Measurements from ENCODE around the gene CNTNAP2. TPM values are rescaled to one million over a fixed set of nuclear protein-coding genes. Genes with fewer than 3 reads are reported as not detected.

The CNTNAP2 gene
- total and polyA plus RNA-seq, 3 experiments from 2014 or later: not detected

DNA sequence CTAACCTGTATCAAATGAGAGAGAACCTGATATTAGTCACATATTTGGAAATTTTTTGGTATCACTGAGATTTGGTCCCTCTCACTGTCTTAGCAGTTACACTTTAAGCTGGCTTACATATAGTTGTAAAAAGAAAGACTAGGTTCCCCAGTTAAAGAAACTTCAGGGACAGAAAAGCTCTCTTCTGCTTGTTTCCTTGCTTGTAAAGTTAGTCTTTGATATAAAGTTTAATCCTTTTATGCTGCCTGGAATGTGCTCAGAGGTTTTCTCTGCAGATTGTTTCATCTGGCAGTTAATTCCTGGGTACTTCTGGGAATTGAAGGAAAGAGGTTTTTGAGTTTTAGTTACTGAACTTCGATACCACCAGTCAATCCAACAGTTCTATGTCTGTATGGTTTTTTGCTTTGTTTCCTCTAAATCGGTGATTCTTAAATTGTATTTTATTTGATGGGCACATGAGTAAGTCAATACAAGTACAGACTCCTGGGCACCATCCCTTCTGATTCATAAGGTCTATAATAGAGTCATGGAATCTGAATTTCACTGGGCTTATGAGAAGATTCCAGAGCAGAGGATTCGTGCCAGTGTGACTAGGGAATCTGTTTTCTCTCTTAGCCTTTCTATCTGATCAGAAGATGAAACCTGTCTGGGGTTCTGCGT lies 1393.1 kb downstream of the CNTNAP2 start:
- Mint-ChIP-seq H3K9me3 (peaks cover 5 to 20% (median 10%) of the 10 kb centered on the region in 5 donors), H3K36me3 (no peaks in the 10 kb centered on the region), H3K4me3 (no peak overlapping the region), H3K27ac (no peak overlapping the region), H3K27me3 (peaks cover 0 to 2% of the 10 kb centered on the region in 2 donors), H3K4me1 (no peaks in the 10 kb centered on the region)
- Histone ChIP-seq H3K27me3 (ENCODE audit: insufficient read depth, low read length, poor library complexity, severe bottlenecking) (no peaks in the 10 kb centered on the region), H3K4me1 (ENCODE audit: insufficient read depth, low read length) (no peaks in the 10 kb centered on the region), H3K9me3 (ENCODE audit: low read length) (no peaks in the 10 kb centered on the region), H3K4me3 (ENCODE audit: low read length) (no peak overlapping the region), H3K27ac (ENCODE audit: low read depth, low read length) (no peak overlapping the region), H3K36me3 (ENCODE audit: insufficient read depth, low read length) (no peaks in the 10 kb centered on the region)
- CTCF ChIA-PET: no interaction called here
- POLR2A ChIA-PET: no interaction called here
- no peak for DNase-seq

DNA sequence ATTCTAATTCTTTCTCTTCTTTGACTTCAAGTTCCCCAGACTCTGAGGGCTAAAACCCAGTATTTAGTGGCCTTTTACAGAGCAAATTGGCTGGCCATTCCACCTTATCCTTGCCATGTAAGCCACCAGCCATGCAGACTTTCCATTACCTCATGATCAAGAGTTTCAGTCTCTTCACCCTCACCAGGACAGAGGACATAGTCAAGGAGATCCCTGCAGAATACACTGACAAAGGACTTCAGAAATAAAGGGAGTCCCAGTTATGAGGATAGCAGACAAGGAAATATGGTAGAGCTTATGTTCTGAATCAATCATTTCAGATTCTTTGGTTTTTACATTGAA lies 1393.6 kb downstream of the CNTNAP2 start:
- H3K36me3 ChIP-seq (ENCODE audit: insufficient read depth, low read length): no peaks in the 10 kb centered on the region
- peaks cover 0 to 2% of the 10 kb centered on the region in 2 donors for H3K27me3 Mint-ChIP-seq
- POLR2A ChIA-PET: no interaction called here
- CTCF ChIA-PET: no interaction called here
- no peak for DNase-seq
- no peaks in the 10 kb centered on the region for H3K4me1 Mint-ChIP-seq
- H3K9me3 ChIP-seq (ENCODE audit: low read length): no peaks in the 10 kb centered on the region
- no peaks in the 10 kb centered on the region for H3K27me3 ChIP-seq (ENCODE audit: insufficient read depth, low read length, poor library complexity, severe bottlenecking)
- H3K4me3 Mint-ChIP-seq: no peak overlapping the region
- H3K27ac Mint-ChIP-seq: no peak overlapping the region
- no peaks in the 10 kb centered on the region for H3K36me3 Mint-ChIP-seq
- H3K4me3 ChIP-seq (ENCODE audit: low read length): no peak overlapping the region
- peaks cover 5 to 20% (median 13%) of the 10 kb centered on the region in 5 donors for H3K9me3 Mint-ChIP-seq
- H3K27ac ChIP-seq (ENCODE audit: low read depth, low read length): no peak overlapping the region
- no peaks in the 10 kb centered on the region for H3K4me1 ChIP-seq (ENCODE audit: insufficient read depth, low read length)

DNA sequence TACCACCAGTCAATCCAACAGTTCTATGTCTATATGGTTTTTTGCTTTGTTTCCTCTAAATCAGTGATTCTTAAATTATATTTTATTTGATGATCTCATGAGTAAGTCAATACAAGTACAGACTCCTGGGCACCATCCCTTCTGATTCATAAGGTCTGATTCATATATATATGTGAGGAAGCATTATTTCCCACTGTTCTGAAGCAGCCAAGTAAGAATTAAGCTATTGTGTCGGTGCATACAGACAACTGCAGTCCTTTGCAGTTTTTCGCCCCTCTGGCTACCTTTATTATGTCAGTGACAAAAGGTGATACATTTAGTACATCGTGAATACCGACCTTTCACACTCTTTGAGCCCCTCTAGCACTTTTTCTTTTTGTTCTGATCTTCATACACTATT lies 1394.3 kb downstream of the CNTNAP2 start:
- Mint-ChIP-seq H3K4me1 (no peaks in the 10 kb centered on the region), H3K27ac (no peak overlapping the region), H3K9me3 (peaks cover 3 to 15% (median 11%) of the 10 kb centered on the region in 5 donors), H3K4me3 (no peak overlapping the region), H3K27me3 (peaks cover 0 to 2% of the 10 kb centered on the region in 2 donors), H3K36me3 (no peaks in the 10 kb centered on the region)
- DNase-seq: no peak
- Histone ChIP-seq H3K4me3 (ENCODE audit: low read length) (no peak overlapping the region), H3K27ac (ENCODE audit: low read depth, low read length) (no peak overlapping the region), H3K36me3 (ENCODE audit: insufficient read depth, low read length) (no peaks in the 10 kb centered on the region), H3K4me1 (ENCODE audit: insufficient read depth, low read length) (no peaks in the 10 kb centered on the region), H3K9me3 (ENCODE audit: low read length) (no peaks in the 10 kb centered on the region), H3K27me3 (ENCODE audit: insufficient read depth, low read length, poor library complexity, severe bottlenecking) (no peaks in the 10 kb centered on the region)
- ChIA-PET CTCF (no interaction called here), POLR2A (no interaction called here)

DNA sequence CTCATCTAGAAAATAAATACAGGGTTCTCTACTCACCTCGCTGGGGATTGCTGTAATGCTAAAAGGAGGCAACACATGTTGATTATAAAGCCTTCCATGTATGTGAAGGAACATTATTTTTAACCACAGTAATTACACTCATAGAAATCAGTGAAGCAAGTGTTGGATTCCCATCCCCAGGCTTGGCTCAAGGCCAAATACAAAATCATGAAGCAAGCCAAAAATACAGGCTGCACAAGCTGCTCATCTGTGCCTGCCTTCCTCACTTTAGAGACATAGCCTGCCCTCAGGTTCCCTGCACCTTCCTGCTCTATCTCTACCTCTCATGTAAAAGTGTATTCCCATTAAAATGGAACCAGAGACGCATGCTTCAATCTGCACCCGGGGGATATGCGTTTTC lies 1396.8 kb downstream of the CNTNAP2 start:
- ChIA-PET POLR2A (no interaction called here), CTCF (no interaction called here)
- H3K9me3 ChIP-seq (ENCODE audit: low read length): no peaks in the 10 kb centered on the region
- H3K4me1 Mint-ChIP-seq: no peaks in the 10 kb centered on the region
- H3K4me1 ChIP-seq (ENCODE audit: insufficient read depth, low read length): no peaks in the 10 kb centered on the region
- no peaks in the 10 kb centered on the region for H3K36me3 ChIP-seq (ENCODE audit: insufficient read depth, low read length)
- DNase-seq: no peak
- H3K4me3 ChIP-seq (ENCODE audit: low read length): no peak overlapping the region
- H3K4me3 Mint-ChIP-seq: no peak overlapping the region
- no peaks in the 10 kb centered on the region for H3K36me3 Mint-ChIP-seq
- no peaks in the 10 kb centered on the region for H3K27me3 ChIP-seq (ENCODE audit: insufficient read depth, low read length, poor library complexity, severe bottlenecking)
- no peak overlapping the region for H3K27ac ChIP-seq (ENCODE audit: low read depth, low read length)
- H3K27me3 Mint-ChIP-seq: peaks cover 0 to 2% of the 10 kb centered on the region in 2 donors
- peak overlapping the region in 1 of 8 donors; percentile 79 for H3K27ac Mint-ChIP-seq
- peaks cover 0 to 17% (median 5%) of the 10 kb centered on the region in 5 donors for H3K9me3 Mint-ChIP-seq

DNA sequence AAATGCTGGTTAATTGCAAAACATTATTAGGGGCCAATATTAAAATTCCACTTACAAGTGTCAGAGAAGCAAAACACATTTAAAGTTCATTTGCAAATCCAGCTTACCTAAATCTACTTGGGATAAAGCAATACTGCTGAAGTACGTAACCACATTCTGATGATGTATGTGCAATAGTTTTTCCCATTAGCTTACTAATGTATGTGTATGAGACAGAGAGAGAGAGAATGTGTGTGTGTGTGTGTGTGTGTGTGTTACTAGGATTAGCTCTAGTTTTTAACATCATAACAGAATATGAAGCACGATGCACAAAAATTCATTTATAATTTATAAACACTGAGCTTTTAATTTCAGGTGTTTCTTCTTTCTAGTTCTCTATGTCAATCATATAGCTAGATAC lies 1399.8 kb downstream of the CNTNAP2 start:
- H3K27me3 ChIP-seq (ENCODE audit: insufficient read depth, low read length, poor library complexity, severe bottlenecking): no peaks in the 10 kb centered on the region
- Mint-ChIP-seq H3K27ac (no peak overlapping the region), H3K36me3 (no peaks in the 10 kb centered on the region), H3K27me3 (no peaks in the 10 kb centered on the region), H3K4me3 (no peak overlapping the region), H3K9me3 (peaks cover 0 to 16% (median 0%) of the 10 kb centered on the region in 5 donors), H3K4me1 (no peaks in the 10 kb centered on the region)
- ChIA-PET POLR2A (no interaction called here), CTCF (no interaction called here)
- no peaks in the 10 kb centered on the region for H3K9me3 ChIP-seq (ENCODE audit: low read length)
- no peak for DNase-seq
- no peaks in the 10 kb centered on the region for H3K36me3 ChIP-seq (ENCODE audit: insufficient read depth, low read length)
- no peak overlapping the region for H3K4me3 ChIP-seq (ENCODE audit: low read length)
- H3K27ac ChIP-seq (ENCODE audit: low read depth, low read length): no peak overlapping the region
- H3K4me1 ChIP-seq (ENCODE audit: insufficient read depth, low read length): no peaks in the 10 kb centered on the region

DNA sequence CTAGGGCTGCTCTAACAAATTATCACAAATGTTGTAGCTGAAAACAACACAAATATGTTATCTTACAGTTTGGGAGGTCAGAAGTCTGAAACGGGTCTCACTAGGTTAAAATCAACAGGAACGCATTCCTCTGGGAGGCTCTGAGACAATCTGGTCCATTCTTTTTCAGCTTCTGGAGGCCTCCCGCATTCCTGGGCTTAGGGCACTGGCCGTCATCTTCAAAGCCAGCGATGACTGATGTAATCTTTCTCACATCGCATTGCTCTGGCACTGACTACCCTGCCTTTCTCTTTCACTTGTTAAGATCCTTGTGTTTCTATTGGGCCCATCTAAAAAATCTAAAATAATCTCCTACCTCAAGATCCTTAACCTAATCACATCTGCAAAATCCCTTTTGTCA lies 1402.5 kb downstream of the CNTNAP2 start:
- H3K27ac Mint-ChIP-seq: no peak overlapping the region
- Histone ChIP-seq H3K4me3 (ENCODE audit: low read length) (no peak overlapping the region), H3K27ac (ENCODE audit: low read depth, low read length) (no peak overlapping the region), H3K9me3 (ENCODE audit: low read length) (no peaks in the 10 kb centered on the region), H3K36me3 (ENCODE audit: insufficient read depth, low read length) (no peaks in the 10 kb centered on the region), H3K27me3 (ENCODE audit: insufficient read depth, low read length, poor library complexity, severe bottlenecking) (no peaks in the 10 kb centered on the region), H3K4me1 (ENCODE audit: insufficient read depth, low read length) (no peaks in the 10 kb centered on the region)
- no peaks in the 10 kb centered on the region for H3K27me3 Mint-ChIP-seq
- H3K4me3 Mint-ChIP-seq: no peak overlapping the region
- DNase-seq: no peak
- CTCF ChIA-PET: no interaction called here
- no peaks in the 10 kb centered on the region for H3K36me3 Mint-ChIP-seq
- H3K4me1 Mint-ChIP-seq: no peaks in the 10 kb centered on the region
- POLR2A ChIA-PET: no interaction called here
- peaks cover 0 to 16% (median 5%) of the 10 kb centered on the region in 5 donors for H3K9me3 Mint-ChIP-seq

DNA sequence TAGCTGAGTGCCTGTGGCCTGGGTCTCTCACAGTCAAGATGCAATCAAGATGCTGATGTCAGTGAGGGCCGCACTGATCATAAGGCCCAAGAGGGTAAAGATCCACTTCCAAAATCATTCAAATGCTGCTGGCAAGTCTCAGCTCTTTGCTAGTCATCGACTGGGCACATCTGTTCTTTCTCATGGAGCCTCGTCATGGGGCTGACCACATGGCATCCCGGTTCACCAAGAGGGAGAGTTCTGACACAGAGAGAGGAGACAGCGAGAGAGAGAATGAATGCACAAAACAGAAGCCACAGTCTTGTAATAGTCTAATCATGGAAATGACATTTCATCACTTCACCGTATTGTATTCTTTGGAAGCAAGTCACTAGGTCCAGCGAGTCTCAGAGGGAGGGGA lies 1406.5 kb downstream of the CNTNAP2 start:
- no peaks in the 10 kb centered on the region for H3K27me3 Mint-ChIP-seq
- H3K36me3 Mint-ChIP-seq: no peaks in the 10 kb centered on the region
- H3K27ac Mint-ChIP-seq: no peak overlapping the region
- H3K9me3 Mint-ChIP-seq: peaks cover 3 to 13% (median 6%) of the 10 kb centered on the region in 5 donors
- no peaks in the 10 kb centered on the region for H3K4me1 Mint-ChIP-seq
- H3K27ac ChIP-seq (ENCODE audit: low read depth, low read length): no peak overlapping the region
- no peaks in the 10 kb centered on the region for H3K4me1 ChIP-seq (ENCODE audit: insufficient read depth, low read length)
- no peak overlapping the region for H3K4me3 Mint-ChIP-seq
- ChIA-PET POLR2A (no interaction called here), CTCF (interaction anchor here (1.0 kb wide), 1 partner anchor 10 kb away, joined by 3 read pairs; no protein-coding TSS in a partner anchor)
- no peaks in the 10 kb centered on the region for H3K36me3 ChIP-seq (ENCODE audit: insufficient read depth, low read length)
- no peaks in the 10 kb centered on the region for H3K9me3 ChIP-seq (ENCODE audit: low read length)
- no peak for DNase-seq
- H3K27me3 ChIP-seq (ENCODE audit: insufficient read depth, low read length, poor library complexity, severe bottlenecking): no peaks in the 10 kb centered on the region
- no peak overlapping the region for H3K4me3 ChIP-seq (ENCODE audit: low read length)

DNA sequence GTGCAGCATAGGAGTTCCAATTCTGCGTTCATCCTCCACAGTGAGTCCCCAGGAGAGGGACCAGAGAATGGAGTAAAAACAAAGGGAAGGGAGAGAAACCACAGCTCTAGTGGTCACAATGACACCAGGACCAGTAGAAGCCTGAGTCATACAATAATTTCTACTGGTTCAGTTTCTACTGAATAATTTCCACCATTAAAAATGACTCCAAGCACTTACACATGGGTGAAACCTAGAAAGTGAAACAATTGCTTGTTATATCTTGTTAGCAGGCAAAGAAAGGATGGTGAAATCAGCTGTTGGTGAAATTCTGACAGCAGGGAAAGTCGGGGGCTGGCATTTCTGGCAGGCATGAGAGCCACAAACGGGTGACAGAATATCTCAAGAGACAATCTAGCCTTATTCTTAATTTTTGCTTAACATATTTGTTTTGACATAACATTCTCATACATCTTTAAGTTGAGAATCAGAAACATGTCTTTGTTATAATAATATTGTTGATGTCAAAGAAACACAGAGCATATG lies 1408.2 kb downstream of the CNTNAP2 start:
- CTCF ChIA-PET: no interaction called here
- POLR2A ChIA-PET: no interaction called here
- H3K9me3 Mint-ChIP-seq: peaks cover 5 to 19% (median 7%) of the 10 kb centered on the region in 5 donors
- Histone ChIP-seq H3K27me3 (ENCODE audit: insufficient read depth, low read length, poor library complexity, severe bottlenecking) (no peaks in the 10 kb centered on the region), H3K36me3 (ENCODE audit: insufficient read depth, low read length) (no peaks in the 10 kb centered on the region), H3K4me3 (ENCODE audit: low read length) (no peak overlapping the region), H3K4me1 (ENCODE audit: insufficient read depth, low read length) (no peaks in the 10 kb centered on the region), H3K9me3 (ENCODE audit: low read length) (no peaks in the 10 kb centered on the region), H3K27ac (ENCODE audit: low read depth, low read length) (no peak overlapping the region)
- no peaks in the 10 kb centered on the region for H3K27me3 Mint-ChIP-seq
- no peaks in the 10 kb centered on the region for H3K4me1 Mint-ChIP-seq
- H3K27ac Mint-ChIP-seq: no peak overlapping the region
- no peaks in the 10 kb centered on the region for H3K36me3 Mint-ChIP-seq
- no peak for DNase-seq
- no peak overlapping the region for H3K4me3 Mint-ChIP-seq

Data from CD8-positive, alpha-beta memory T cell (primary cell).